Measurements from ENCODE around the gene CCDC73.

- TF ChIP-seq ZBTB4 (CRISPR knock-in tag; IDR thresholded peaks at IDR 0.05) (no peak), SMC3 (IDR thresholded peaks at IDR 0.05; ENCODE audit: borderline replicate concordance, low read length) (no peak), NFIC (IDR thresholded peaks at IDR 0.05; ENCODE audit: low read depth, low read length) (no peak), RELB (IDR thresholded peaks at IDR 0.05; ENCODE audit: low read depth) (no peak), BHLHE40 (IDR thresholded peaks at IDR 0.05; ENCODE audit: borderline replicate concordance in 1 of 2, low read depth in 2 of 2, low read length in 1 of 2) (no peak), CTCF (IDR thresholded peaks at IDR 0.05 in 2 of 3, conservative IDR thresholded peaks at IDR 0.05 in 1 of 3; ENCODE audit: control insufficient read depth in 2 of 3, extremely low read depth in 1 of 3, insufficient read depth in 1 of 3, low read depth in 3 of 3, low read length in 3 of 3) (no peak), ZBTB11 (CRISPR knock-in tag; IDR thresholded peaks at IDR 0.05) (no peak), RELA (IDR thresholded peaks at IDR 0.05; ENCODE audit: borderline replicate concordance, partially characterized antibody) (no peak)
Observed at GRCh38 chr11:32779136-32779535, 15.3 kb downstream of the CCDC73 start.

Data from GM12878 (cell line).